Measurements from ENCODE around the gene HFM1. TPM values are rescaled to one million over a fixed set of nuclear protein-coding genes. Genes with fewer than 3 reads are reported as not detected.

Gene HFM1
- total and polyA plus RNA-seq, 2 experiments from 2014 or later, result 1.5 to 5.2 TPM

DNA sequence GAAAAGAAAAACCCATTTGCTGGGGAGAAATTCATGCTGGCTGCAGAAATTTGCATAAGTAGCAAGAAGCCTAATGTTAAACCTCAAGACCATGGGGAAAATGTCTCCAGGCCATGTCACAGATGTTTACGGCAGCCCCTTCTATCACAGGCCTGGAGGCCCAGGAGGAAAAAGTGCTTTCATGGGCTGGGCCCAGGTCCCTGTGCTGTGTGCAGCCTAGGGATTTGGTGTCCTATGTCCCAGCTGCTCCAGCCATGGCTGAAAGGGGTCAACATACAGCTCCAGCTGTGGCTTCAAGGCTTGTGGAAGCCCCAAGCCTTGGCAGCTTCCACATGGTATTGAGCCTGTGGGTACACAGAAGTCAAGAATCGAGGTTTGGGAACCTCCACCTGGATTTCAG, 93.0 kb downstream of the HFM1 start:
- Mint-ChIP-seq H3K36me3 (ENCODE audit: low read depth) (peaks cover 34% of the 10 kb centered on the region), H3K27me3 (ENCODE audit: insufficient read depth, low read depth, poor library complexity) (no peaks in the 10 kb centered on the region), H3K27ac (no peak overlapping the region), H3K4me1 (no peaks in the 10 kb centered on the region), H3K4me3 (no peak overlapping the region), H3K9me3 (peaks cover 43% of the 10 kb centered on the region)
- ATAC-seq, result no peak
- Histone ChIP-seq H3K36me3 (ENCODE audit: insufficient read depth) (peaks cover 6% of the 10 kb centered on the region; the same call in 1 of the 2 replicates), H3K27ac (ENCODE audit: low read depth) (no peak overlapping the region), H4K20me1 (replicated peaks; ENCODE audit: insufficient read depth) (no peaks in the 10 kb centered on the region), H3K79me2 (replicated peaks; ENCODE audit: insufficient read depth) (no peaks in the 10 kb centered on the region), H3K9me2 (ENCODE audit: insufficient read depth) (no peaks in the 10 kb centered on the region), H2AFZ (no peak overlapping the region), H3K4me2 (no peak overlapping the region), H3K27me3 (ENCODE audit: insufficient read depth) (no peaks in the 10 kb centered on the region), H3K4me3 (no peak overlapping the region), H3K4me1 (ENCODE audit: insufficient read depth) (no peaks in the 10 kb centered on the region), H3F3A (replicated peaks; ENCODE audit: low read depth) (no peaks in the 10 kb centered on the region)
- no peak for DNase-seq (ENCODE audit: low spot score)
- TF ChIP-seq, protein P1, sequence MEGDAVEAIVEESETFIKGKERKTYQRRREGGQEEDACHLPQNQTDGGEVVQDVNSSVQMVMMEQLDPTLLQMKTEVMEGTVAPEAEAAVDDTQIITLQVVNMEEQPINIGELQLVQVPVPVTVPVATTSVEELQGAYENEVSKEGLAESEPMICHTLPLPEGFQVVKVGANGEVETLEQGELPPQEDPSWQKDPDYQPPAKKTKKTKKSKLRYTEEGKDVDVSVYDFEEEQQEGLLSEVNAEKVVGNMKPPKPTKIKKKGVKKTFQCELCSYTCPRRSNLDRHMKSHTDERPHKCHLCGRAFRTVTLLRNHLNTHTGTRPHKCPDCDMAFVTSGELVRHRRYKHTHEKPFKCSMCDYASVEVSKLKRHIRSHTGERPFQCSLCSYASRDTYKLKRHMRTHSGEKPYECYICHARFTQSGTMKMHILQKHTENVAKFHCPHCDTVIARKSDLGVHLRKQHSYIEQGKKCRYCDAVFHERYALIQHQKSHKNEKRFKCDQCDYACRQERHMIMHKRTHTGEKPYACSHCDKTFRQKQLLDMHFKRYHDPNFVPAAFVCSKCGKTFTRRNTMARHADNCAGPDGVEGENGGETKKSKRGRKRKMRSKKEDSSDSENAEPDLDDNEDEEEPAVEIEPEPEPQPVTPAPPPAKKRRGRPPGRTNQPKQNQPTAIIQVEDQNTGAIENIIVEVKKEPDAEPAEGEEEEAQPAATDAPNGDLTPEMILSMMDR (conservative IDR thresholded peaks at IDR 0.05; ENCODE audit: low read depth in 2 of 2), result no peak
- no peak for TF ChIP-seq ZNF331 (CRISPR knock-in tag; IDR thresholded peaks at IDR 0.05; ENCODE audit: low read depth)
- no peak for TF ChIP-seq NANOG (IDR thresholded peaks at IDR 0.05; ENCODE audit: borderline replicate concordance)
- TF ChIP-seq POLR2AphosphoS5 (IDR thresholded peaks at IDR 0.05; ENCODE audit: low read depth), result no peak

DNA sequence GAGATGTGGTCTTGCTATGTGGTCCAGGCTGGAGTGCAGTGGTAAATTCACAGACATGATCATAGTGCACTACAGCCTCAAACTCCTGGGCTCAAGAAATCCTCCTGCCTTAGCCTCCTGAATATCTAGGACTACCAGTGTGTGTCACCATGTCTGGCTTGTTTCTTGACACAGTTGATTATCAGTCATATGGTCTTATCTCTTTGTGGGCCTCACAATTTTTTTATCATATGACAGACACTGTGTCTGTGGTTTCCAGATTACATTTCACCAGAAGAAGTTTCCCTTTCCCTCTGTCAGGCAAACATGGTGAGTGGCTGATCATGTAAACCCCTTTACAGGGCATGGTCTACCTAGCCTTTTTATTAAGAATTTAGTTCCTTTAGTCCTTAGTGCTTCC, 96.1 kb downstream of the HFM1 start:
- H3K27ac ChIP-seq (ENCODE audit: low read depth), result no peak overlapping the region
- no peaks in the 10 kb centered on the region for H3F3A ChIP-seq (replicated peaks; ENCODE audit: low read depth)
- H2AFZ ChIP-seq, result no peak overlapping the region
- no peak overlapping the region for H3K4me3 ChIP-seq
- ATAC-seq (no peak), DNase-seq (ENCODE audit: low spot score) (no peak)
- peaks cover 34% of the 10 kb centered on the region for H3K36me3 Mint-ChIP-seq (ENCODE audit: low read depth)
- peaks cover 43% of the 10 kb centered on the region for H3K9me3 Mint-ChIP-seq
- H3K27ac Mint-ChIP-seq, result no peak overlapping the region
- H3K9me2 ChIP-seq (ENCODE audit: insufficient read depth), result 0 out of 2 replicates have a peak, but pooled peaks cover 3% of the 10 kb centered on the region
- no peaks in the 10 kb centered on the region for H4K20me1 ChIP-seq (replicated peaks; ENCODE audit: insufficient read depth)
- H3K4me1 Mint-ChIP-seq, result no peaks in the 10 kb centered on the region
- H3K4me1 ChIP-seq (ENCODE audit: insufficient read depth), result no peaks in the 10 kb centered on the region
- no peaks in the 10 kb centered on the region for H3K79me2 ChIP-seq (replicated peaks; ENCODE audit: insufficient read depth)
- H3K4me3 Mint-ChIP-seq, result no peak overlapping the region
- H3K27me3 Mint-ChIP-seq (ENCODE audit: insufficient read depth, low read depth, poor library complexity), result no peaks in the 10 kb centered on the region
- H3K4me2 ChIP-seq, result no peak overlapping the region
- no peak for TF ChIP-seq EZH2phosphoT487 (IDR thresholded peaks at IDR 0.05; ENCODE audit: unreplicated experiment)
- H3K27me3 ChIP-seq (ENCODE audit: insufficient read depth), result no peaks in the 10 kb centered on the region
- H3K36me3 ChIP-seq (ENCODE audit: insufficient read depth), result peaks cover 6% of the 10 kb centered on the region; the same call in 1 of the 2 replicates

DNA sequence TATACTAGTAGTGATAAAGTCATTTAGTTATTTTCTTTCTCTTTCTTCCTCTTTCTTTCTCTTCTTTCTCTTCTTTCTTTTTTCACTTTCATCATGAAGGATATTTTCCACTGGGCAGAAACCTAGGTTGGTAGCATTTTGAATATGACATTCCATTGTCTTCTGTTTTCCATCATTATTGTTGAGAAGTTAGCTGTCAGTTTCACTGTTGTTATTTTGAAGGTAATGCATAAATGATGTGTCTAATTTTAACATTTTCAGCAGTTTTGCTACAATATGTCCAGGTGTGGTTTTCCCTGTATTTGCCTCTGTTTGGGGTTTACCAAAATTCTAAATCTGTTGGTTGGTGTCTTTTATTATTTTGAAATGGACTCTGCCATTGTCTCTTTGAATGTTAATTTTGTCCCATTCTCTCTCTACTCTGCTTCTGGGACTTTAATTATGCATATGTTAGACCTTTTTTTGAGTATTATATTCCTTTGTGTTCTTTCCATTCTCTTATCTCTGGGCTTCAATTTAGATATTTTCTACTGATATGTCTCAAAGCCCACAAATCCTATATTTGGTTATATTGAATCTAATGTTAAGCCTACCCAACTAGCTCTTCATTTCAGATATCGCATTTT, 96.7 kb downstream of the HFM1 start:
- H3K9me3 Mint-ChIP-seq, result peaks cover 45% of the 10 kb centered on the region
- Histone ChIP-seq H4K20me1 (replicated peaks; ENCODE audit: insufficient read depth) (no peaks in the 10 kb centered on the region), H3K36me3 (ENCODE audit: insufficient read depth) (peaks cover 6% of the 10 kb centered on the region; the same call in 1 of the 2 replicates), H3K9me2 (ENCODE audit: insufficient read depth) (0 out of 2 replicates have a peak, but pooled peaks cover 3% of the 10 kb centered on the region), H3K27me3 (ENCODE audit: insufficient read depth) (no peaks in the 10 kb centered on the region), H3K4me1 (ENCODE audit: insufficient read depth) (no peaks in the 10 kb centered on the region), H3K4me3 (no peak overlapping the region), H3K79me2 (replicated peaks; ENCODE audit: insufficient read depth) (no peaks in the 10 kb centered on the region), H3K4me2 (no peak overlapping the region), H3K27ac (ENCODE audit: low read depth) (no peak overlapping the region), H3F3A (replicated peaks; ENCODE audit: low read depth) (no peaks in the 10 kb centered on the region), H2AFZ (no peak overlapping the region)
- no peak overlapping the region for H3K4me3 Mint-ChIP-seq
- no peak for ATAC-seq
- no peak overlapping the region for H3K27ac Mint-ChIP-seq
- H3K36me3 Mint-ChIP-seq (ENCODE audit: low read depth), result peaks cover 32% of the 10 kb centered on the region
- TF ChIP-seq EZH2 (IDR thresholded peaks at IDR 0.05; ENCODE audit: low read depth, unreplicated experiment), result no peak
- no peak for TF ChIP-seq JUNB (IDR thresholded peaks at IDR 0.05; ENCODE audit: unreplicated experiment)
- TF ChIP-seq ZNF114 (CRISPR knock-in tag; IDR thresholded peaks at IDR 0.05), result no peak
- TF ChIP-seq CREB1 (CRISPR knock-in tag; IDR thresholded peaks at IDR 0.05; ENCODE audit: low read depth), result no peak
- TF ChIP-seq, protein P2, sequence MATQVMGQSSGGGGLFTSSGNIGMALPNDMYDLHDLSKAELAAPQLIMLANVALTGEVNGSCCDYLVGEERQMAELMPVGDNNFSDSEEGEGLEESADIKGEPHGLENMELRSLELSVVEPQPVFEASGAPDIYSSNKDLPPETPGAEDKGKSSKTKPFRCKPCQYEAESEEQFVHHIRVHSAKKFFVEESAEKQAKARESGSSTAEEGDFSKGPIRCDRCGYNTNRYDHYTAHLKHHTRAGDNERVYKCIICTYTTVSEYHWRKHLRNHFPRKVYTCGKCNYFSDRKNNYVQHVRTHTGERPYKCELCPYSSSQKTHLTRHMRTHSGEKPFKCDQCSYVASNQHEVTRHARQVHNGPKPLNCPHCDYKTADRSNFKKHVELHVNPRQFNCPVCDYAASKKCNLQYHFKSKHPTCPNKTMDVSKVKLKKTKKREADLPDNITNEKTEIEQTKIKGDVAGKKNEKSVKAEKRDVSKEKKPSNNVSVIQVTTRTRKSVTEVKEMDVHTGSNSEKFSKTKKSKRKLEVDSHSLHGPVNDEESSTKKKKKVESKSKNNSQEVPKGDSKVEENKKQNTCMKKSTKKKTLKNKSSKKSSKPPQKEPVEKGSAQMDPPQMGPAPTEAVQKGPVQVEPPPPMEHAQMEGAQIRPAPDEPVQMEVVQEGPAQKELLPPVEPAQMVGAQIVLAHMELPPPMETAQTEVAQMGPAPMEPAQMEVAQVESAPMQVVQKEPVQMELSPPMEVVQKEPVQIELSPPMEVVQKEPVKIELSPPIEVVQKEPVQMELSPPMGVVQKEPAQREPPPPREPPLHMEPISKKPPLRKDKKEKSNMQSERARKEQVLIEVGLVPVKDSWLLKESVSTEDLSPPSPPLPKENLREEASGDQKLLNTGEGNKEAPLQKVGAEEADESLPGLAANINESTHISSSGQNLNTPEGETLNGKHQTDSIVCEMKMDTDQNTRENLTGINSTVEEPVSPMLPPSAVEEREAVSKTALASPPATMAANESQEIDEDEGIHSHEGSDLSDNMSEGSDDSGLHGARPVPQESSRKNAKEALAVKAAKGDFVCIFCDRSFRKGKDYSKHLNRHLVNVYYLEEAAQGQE (IDR thresholded peaks at IDR 0.05; ENCODE audit: unreplicated experiment), result no peak
- TF ChIP-seq NANOG (IDR thresholded peaks at IDR 0.05; ENCODE audit: borderline replicate concordance), result no peak
- no peaks in the 10 kb centered on the region for H3K27me3 Mint-ChIP-seq (ENCODE audit: insufficient read depth, low read depth, poor library complexity)
- no peaks in the 10 kb centered on the region for H3K4me1 Mint-ChIP-seq
- DNase-seq (ENCODE audit: low spot score), result no peak

Measured in GM23338 (cell line).